IMR-90 (cell line): ENCODE measurements around the gene CXCL3. TPM values are rescaled to one million over a fixed set of nuclear protein-coding genes. Genes with fewer than 3 reads are reported as not detected.

Experiments used
- ATAC-seq: fragments of 200-7000 bp; cut with Tn5 transposase; 2 replicates; pipeline ENCODE4 v1.9.1; 2020; ENCODE audit warnings: low read depth, mild to moderate bottlenecking, moderate library complexity
- BruUV-seq: library from RNA; stranded (reverse); fragments of 400-500 nt; replicated peaks from 2 replicates; lab custom pipeline; 2021; lab: Mats Ljungman, UMichigan
- CTCF ChIA-PET: fragments of 300-600 bp; formaldehyde crosslinking; extraction: SDS; loops from one replicate; lab custom pipeline; 2021; ENCODE audit warnings: antibody characterized with exemption; lab: Yijun Ruan, JAX
- POLR2A ChIA-PET: fragments of 300-600 bp; sonication (Branson Sonifier 250); formaldehyde crosslinking; loops from one replicate; lab custom pipeline; 2022; ENCODE audit warnings: antibody characterized with exemption; ENCODE audit not compliant: unreplicated experiment; lab: Charles Lee
- DNase-seq: peaks from one replicate; pipeline ENCODE4 v3.0.0; 2013
- H2AFZ ChIP-seq: replicated peaks from 2 replicates; pipeline ENCODE3; 2013; ENCODE audit warnings: low read length, mild to moderate bottlenecking; ENCODE audit not compliant: poor library complexity
- H2AK5ac ChIP-seq: 2 replicates; pipeline ENCODE4 v1.6.1; 2013; ENCODE audit warnings: low read depth, low read length, inconsistent platforms
- H2AK9ac ChIP-seq: replicated peaks from 2 replicates; pipeline ENCODE3; 2013; ENCODE audit warnings: mild to moderate bottlenecking, low read depth, low read length, moderate library complexity; ENCODE audit not compliant: poor library complexity
- H2BK120ac ChIP-seq: 2 replicates; pipeline ENCODE4 v1.6.1; 2013; ENCODE audit warnings: low read depth, low read length, inconsistent platforms
- H2BK15ac ChIP-seq: 3 replicates; pipeline ENCODE4 v1.6.1; 2013; ENCODE audit warnings: low read depth, low read length, inconsistent platforms
- H2BK20ac ChIP-seq: 2 replicates; pipeline ENCODE4 v1.6.1; 2013; ENCODE audit warnings: low read depth, mild to moderate bottlenecking, inconsistent platforms, low read length, moderate library complexity
- H2BK5ac ChIP-seq: 2 replicates; pipeline ENCODE4 v1.6.1; 2013; ENCODE audit warnings: mild to moderate bottlenecking, low read depth, low read length, inconsistent platforms; ENCODE audit not compliant: poor library complexity, severe bottlenecking
- H3K14ac ChIP-seq: replicated peaks from 2 replicates; pipeline ENCODE4 v1.6.1; 2013; ENCODE audit warnings: low read depth, low read length, inconsistent platforms
- H3K18ac ChIP-seq: 2 replicates; pipeline ENCODE4 v1.6.1; 2013; ENCODE audit warnings: low read depth, low read length, control low read depth
- H3K23ac ChIP-seq: 2 replicates; pipeline ENCODE4 v1.6.1; 2013; ENCODE audit warnings: low read depth, low read length, inconsistent platforms
- H3K27ac ChIP-seq: 2 replicates; pipeline ENCODE4 v1.5.1; 2013; ENCODE audit warnings: mild to moderate bottlenecking, control low read depth, low read length; ENCODE audit not compliant: insufficient read depth
- H3K27me3 ChIP-seq: 2 replicates; pipeline ENCODE4 v1.6.1; 2013; ENCODE audit warnings: low read length; ENCODE audit not compliant: control insufficient read depth, insufficient read depth
- H3K36me3 ChIP-seq: 2 replicates; pipeline ENCODE4 v1.6.1; 2013; ENCODE audit warnings: low read length, mixed read lengths; ENCODE audit not compliant: control insufficient read depth, insufficient read depth
- H3K4ac ChIP-seq: 2 replicates; pipeline ENCODE4 v1.6.1; 2013; ENCODE audit warnings: low read depth, low read length, inconsistent platforms
- H3K4me1 ChIP-seq: 2 replicates; pipeline ENCODE4 v1.6.1; 2013; ENCODE audit warnings: low read length, mixed read lengths; ENCODE audit not compliant: control insufficient read depth, insufficient read depth
- H3K4me2 ChIP-seq: 2 replicates; pipeline ENCODE4 v1.6.1; 2013; ENCODE audit warnings: low read depth, mild to moderate bottlenecking, control low read depth, low read length, moderate library complexity
- H3K4me3 ChIP-seq: 2 replicates; pipeline ENCODE4 v1.5.1; 2013; ENCODE audit warnings: low read depth, mild to moderate bottlenecking, control low read depth, low read length, moderate library complexity; ENCODE audit not compliant: insufficient read depth
- H3K56ac ChIP-seq: 2 replicates; pipeline ENCODE4 v1.6.1; 2013; ENCODE audit warnings: low read length, inconsistent platforms; ENCODE audit not compliant: insufficient read depth; ENCODE audit errors: extremely low read depth
- H3K79me1 ChIP-seq, 2 experiments: 2 replicates each; pipeline ENCODE4 v1.6.1; 2013; ENCODE audit warnings: low read length in 2 of 2, inconsistent platforms in 1 of 2, low read depth in 1 of 2
- H3K9ac ChIP-seq: 2 replicates; pipeline ENCODE4 v1.6.1; 2013; ENCODE audit warnings: low read depth, low read length, control low read depth
- H3K9me1 ChIP-seq: 2 replicates; pipeline ENCODE4 v1.6.1; 2013; ENCODE audit warnings: low read length, inconsistent platforms; ENCODE audit not compliant: insufficient read depth
- H3K9me3 ChIP-seq: 2 replicates; pipeline ENCODE4 v1.6.1; 2013; ENCODE audit warnings: low read length; ENCODE audit not compliant: control insufficient read depth, insufficient read depth
- H4K20me1 ChIP-seq: 2 replicates; pipeline ENCODE4 v1.6.1; 2013; ENCODE audit warnings: low read length, inconsistent platforms; ENCODE audit not compliant: insufficient read depth
- H4K5ac ChIP-seq: 2 replicates; pipeline ENCODE4 v1.6.1; 2013; ENCODE audit warnings: mild to moderate bottlenecking, low read depth, low read length, control low read depth
- H4K8ac ChIP-seq, 2 experiments: 2 replicates each; pipeline ENCODE4 v1.6.1; 2013; ENCODE audit warnings: low read depth in 2 of 2, low read length in 2 of 2, control low read depth in 1 of 2, inconsistent platforms in 1 of 2
- H4K91ac ChIP-seq: 2 replicates; pipeline ENCODE4 v1.6.1; 2013; ENCODE audit warnings: low read depth, low read length, inconsistent platforms; ENCODE audit not compliant: insufficient read depth
- MXI1 ChIP-seq: IDR thresholded peaks from 2 replicates; pipeline ENCODE4 v1.6.1; 2012; ENCODE audit warnings: low read depth, mild to moderate bottlenecking, low read length, moderate library complexity, borderline replicate concordance
- RCOR1 ChIP-seq: IDR thresholded peaks from 2 replicates; pipeline ENCODE4 v1.6.1; 2012; ENCODE audit warnings: mild to moderate bottlenecking, low read length, improper control_type of control experiment; ENCODE audit not compliant: insufficient replicate concordance
- WGBS, 2 experiments: methylation state at CpG; one replicate each; pipeline versions ENCODE4 v1.1.5 to v1.1.7; 2013; ENCODE audit warnings: missing lambda C conversion rate in 2 of 2; ENCODE audit not compliant: insufficient read length in 1 of 2; ENCODE audit errors: extremely low coverage in 2 of 2; 5-methylcytosine and 5-hydroxymethylcytosine counted together
- dilution Hi-C: fragments of 300-500 bp; cut with HindIII; formaldehyde crosslinking; loops from one replicate; pipeline ENCODE4 v1.14.3; 2018; ENCODE audit warnings: low sequenced_read_pairs; ENCODE audit not compliant: unreplicated experiment
- in situ Hi-C: fragments of 300-500 bp; cut with MboI; formaldehyde crosslinking; loops from 3 replicates; pipeline ENCODE4 v1.14.3; 2019; ENCODE audit warnings: low sequenced_read_pairs, inconsistent platforms, mixed read lengths
- intact Hi-C: fragments of 100-400 bp; cut with micrococcal nuclease; formaldehyde crosslinking; loops from 2 replicates; pipeline ENCODE4 v1.10.0; 2022
- polyA plus RNA-seq, 3 experiments: library from polyadenylated mRNA; depleted of rRNA; stranded (reverse); fragments of >200 nt; gene quantifications; 2 replicates each; pipeline ENCODE4 v1.2.3, GENCODE V29; 2012; ENCODE audit warnings: low replicate concordance in 1 of 3
- total RNA-seq: library from RNA; depleted of rRNA; stranded (reverse); fragments of >200 nt; gene quantifications from 2 replicates; pipeline ENCODE4 v1.2.3, GENCODE V29; 2012
- TF ChIP-seq, protein P1 (sequence below): fragments of 150-350 bp; IDR thresholded peaks from 2 replicates; pipeline ENCODE4 v1.6.1; 2017; ENCODE audit warnings: mild to moderate bottlenecking, antibody characterized with exemption, low read length, low read depth

Gene CXCL3
- total and polyA plus RNA-seq, 2 of the 4 experiments (the other 2 are of a cell fraction), result 0.18 to 0.74 TPM

GRCh38 chr4:74014332-74014731, 24.2 kb downstream of the CXCL3 start:
- H3K36me3 ChIP-seq, result no peaks in the 10 kb centered on the region

More at GRCh38 chr4:74014332-74014731, 24.2 kb downstream of the CXCL3 start:
- no peak overlapping the region for H2BK20ac ChIP-seq
- H3K9ac ChIP-seq, result no peak overlapping the region
- no peak overlapping the region for H2AK5ac ChIP-seq
- dilution Hi-C loops, result no loop called here
- peaks cover 12% of the 10 kb centered on the region for H3K4me1 ChIP-seq
- no peak overlapping the region for H2BK5ac ChIP-seq
- in situ Hi-C loops, result no loop called here
- no peak overlapping the region for H4K91ac ChIP-seq
- no peak overlapping the region for H3K18ac ChIP-seq
- H4K5ac ChIP-seq, result no peak overlapping the region
- no peak overlapping the region for H3K4me2 ChIP-seq
- H3K27me3 ChIP-seq, result 0 out of 2 replicates have a peak, but pooled peaks cover 2% of the 10 kb centered on the region
- no peaks in the 10 kb centered on the region for H3K79me1 ChIP-seq
- WGBS, 2 experiments, result no CpG with 5 or more reads among the region's 1 CpG
- no peak overlapping the region for H2AK9ac ChIP-seq
- DNase-seq (peak; percentile 12), ATAC-seq (no peak)
- H2BK120ac ChIP-seq, result no peak overlapping the region
- no peak overlapping the region for H3K23ac ChIP-seq
- H2AFZ ChIP-seq, result no peak overlapping the region
- POLR2A ChIA-PET, result no interaction called here
- no peak overlapping the region for H3K4me3 ChIP-seq
- no TSS peak for BruUV-seq
- H3K9me1 ChIP-seq, result peaks cover 12% of the 10 kb centered on the region
- intact Hi-C loops, result no loop called here
- H4K8ac ChIP-seq, result no peak overlapping the region
- CTCF ChIA-PET, result no interaction called here
- no peak overlapping the region; the same call in 2 of the 3 replicates for H2BK15ac ChIP-seq
- H3K27ac ChIP-seq, result no peak overlapping the region
- no peak overlapping the region for H3K14ac ChIP-seq
- no peak for TF ChIP-seq MXI1
- TF ChIP-seq, protein P1, sequence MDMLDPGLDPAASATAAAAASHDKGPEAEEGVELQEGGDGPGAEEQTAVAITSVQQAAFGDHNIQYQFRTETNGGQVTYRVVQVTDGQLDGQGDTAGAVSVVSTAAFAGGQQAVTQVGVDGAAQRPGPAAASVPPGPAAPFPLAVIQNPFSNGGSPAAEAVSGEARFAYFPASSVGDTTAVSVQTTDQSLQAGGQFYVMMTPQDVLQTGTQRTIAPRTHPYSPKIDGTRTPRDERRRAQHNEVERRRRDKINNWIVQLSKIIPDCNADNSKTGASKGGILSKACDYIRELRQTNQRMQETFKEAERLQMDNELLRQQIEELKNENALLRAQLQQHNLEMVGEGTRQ, result no peak
- no peak for TF ChIP-seq RCOR1
- H4K20me1 ChIP-seq, result no peaks in the 10 kb centered on the region
- H3K56ac ChIP-seq, result no peak overlapping the region
- H3K4ac ChIP-seq, result no peak overlapping the region
- H3K9me3 ChIP-seq, result no peaks in the 10 kb centered on the region; the same call in 1 of the 2 replicates
